Sigmoid colon (tissue), 4 donors: ENCODE measurements around the gene STKLD1.

Experiments used
- EP300 ChIP-seq, 4 donors: sonication (generic); formaldehyde crosslinking; IDR thresholded peaks; one replicate each; pipeline ENCODE4 v1.6.1; 2017; ENCODE audit warnings: antibody characterized with exemption in 4 of 4
- POLR2A ChIP-seq, 2 donors: fragments of 450-650 bp; IDR thresholded peaks; one replicate each; pipeline ENCODE4 v1.6.1; 2016; ENCODE audit warnings: antibody characterized with exemption in 2 of 2, mild to moderate bottlenecking in 2 of 2, moderate library complexity in 2 of 2
- POLR2AphosphoS5 ChIP-seq, 4 donors: sonication (generic); formaldehyde crosslinking; IDR thresholded peaks; one replicate each; pipeline ENCODE4 v1.6.1; 2017; ENCODE audit warnings: antibody characterized with exemption in 4 of 4
- TF ChIP-seq, protein P1 (sequence below), 4 experiments: fragments of 450-650 bp in 3 of 4; fragments of 200-600 bp in 1 of 4; IDR thresholded peaks; one replicate each; pipeline ENCODE4 v1.5.1; 2016 to 2019; ENCODE audit warnings: antibody characterized with exemption in 4 of 4, mild to moderate bottlenecking in 3 of 4, moderate library complexity in 2 of 4

DNA sequence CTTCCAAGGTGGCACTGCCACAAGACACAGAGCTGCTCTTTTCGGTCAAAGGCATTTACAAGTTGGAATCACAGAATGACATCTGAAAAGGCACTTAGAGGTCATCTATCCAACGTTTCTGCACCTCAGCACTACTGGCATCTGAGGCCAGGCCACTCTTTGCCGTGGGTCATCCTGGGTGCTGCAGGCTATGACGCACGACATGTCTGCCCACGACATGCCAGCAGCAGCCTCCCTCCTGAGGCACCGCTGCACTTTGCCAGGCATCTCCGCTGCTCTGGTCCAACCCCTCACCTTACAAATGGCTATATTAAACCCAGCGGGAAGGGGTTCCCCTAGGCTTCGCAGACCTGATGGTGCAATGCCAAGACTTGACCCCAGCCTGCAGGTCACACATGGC, 8.4 kb upstream of the STKLD1 start:
- TF ChIP-seq, protein P1, sequence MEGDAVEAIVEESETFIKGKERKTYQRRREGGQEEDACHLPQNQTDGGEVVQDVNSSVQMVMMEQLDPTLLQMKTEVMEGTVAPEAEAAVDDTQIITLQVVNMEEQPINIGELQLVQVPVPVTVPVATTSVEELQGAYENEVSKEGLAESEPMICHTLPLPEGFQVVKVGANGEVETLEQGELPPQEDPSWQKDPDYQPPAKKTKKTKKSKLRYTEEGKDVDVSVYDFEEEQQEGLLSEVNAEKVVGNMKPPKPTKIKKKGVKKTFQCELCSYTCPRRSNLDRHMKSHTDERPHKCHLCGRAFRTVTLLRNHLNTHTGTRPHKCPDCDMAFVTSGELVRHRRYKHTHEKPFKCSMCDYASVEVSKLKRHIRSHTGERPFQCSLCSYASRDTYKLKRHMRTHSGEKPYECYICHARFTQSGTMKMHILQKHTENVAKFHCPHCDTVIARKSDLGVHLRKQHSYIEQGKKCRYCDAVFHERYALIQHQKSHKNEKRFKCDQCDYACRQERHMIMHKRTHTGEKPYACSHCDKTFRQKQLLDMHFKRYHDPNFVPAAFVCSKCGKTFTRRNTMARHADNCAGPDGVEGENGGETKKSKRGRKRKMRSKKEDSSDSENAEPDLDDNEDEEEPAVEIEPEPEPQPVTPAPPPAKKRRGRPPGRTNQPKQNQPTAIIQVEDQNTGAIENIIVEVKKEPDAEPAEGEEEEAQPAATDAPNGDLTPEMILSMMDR (IDR thresholded peaks at IDR 0.05), result no peak
- TF ChIP-seq POLR2AphosphoS5 (IDR thresholded peaks at IDR 0.05), result no peak
- no peak for TF ChIP-seq EP300 (IDR thresholded peaks at IDR 0.05)
- no peak for TF ChIP-seq POLR2A (IDR thresholded peaks at IDR 0.05)
